Measurements from ENCODE around the gene MARCHF11.

GRCh38 chr5:16025681-16026080, 153.9 kb downstream of the MARCHF11 start:
- TF ChIP-seq CTCF (IDR thresholded peaks at IDR 0.05) (no peak), POLR2A (IDR thresholded peaks at IDR 0.05) (no peak)
